GM12878 (cell line): Measurements from ENCODE around the gene AP2S1. TPM values are rescaled to one million over a fixed set of nuclear protein-coding genes. Genes with fewer than 3 reads are reported as not detected.
A peak's percentile ranks its signal among the peaks of the same experiment; 100 is the strongest.

ENCODE experiments used
- ATAC-seq: fragments of 200-7000 bp; cut with Tn5 transposase; 3 replicates; pipeline ENCODE4 v1.9.1; 2020; ENCODE audit warnings: mild to moderate bottlenecking, moderate library complexity
- BruUV-seq: library from RNA; stranded (reverse); fragments of 400-500 nt; replicated peaks from 2 replicates; lab custom pipeline; 2021; lab: Mats Ljungman, UMichigan
- CTCF ChIA-PET: fragments of 300-600 bp; sonication (Branson Sonifier 250); formaldehyde crosslinking; extraction: SDS; loops from one replicate; lab custom pipeline; 2021; ENCODE audit warnings: inconsistent platforms; lab: Yijun Ruan, JAX
- POLR2A ChIA-PET: fragments of 350-600 bp; formaldehyde crosslinking; extraction: SDS; loops from one replicate; lab custom pipeline; 2021; ENCODE audit warnings: inconsistent platforms; lab: Charles Lee
- RAD21 ChIA-PET: fragments of 300-600 bp; sonication (Branson Sonifier 250); formaldehyde crosslinking; loops from one replicate; lab custom pipeline; 2023; ENCODE audit warnings: antibody characterized with exemption; ENCODE audit not compliant: unreplicated experiment; lab: Charles Lee
- SMC1A ChIA-PET: fragments of 300-600 bp; sonication (Branson Sonifier 250); formaldehyde crosslinking; loops from one replicate; lab custom pipeline; 2023; ENCODE audit not compliant: unreplicated experiment, uncharacterized antibody; lab: Charles Lee
- DNase-seq: peaks from one replicate; pipeline ENCODE4 v3.0.0-alpha.2; 2011; ENCODE audit warnings: low read depth, low spot score
- FAIRE-seq: peaks from 3 replicates; lab custom pipeline; 2011; peaks lifted over from hg19 to GRCh38; lab: Jason Lieb, UNC
- H2AFZ ChIP-seq: 2 replicates; pipeline ENCODE4 v1.6.0; 2011; ENCODE audit warnings: low read depth, low read length, control low read depth; ENCODE audit not compliant: control insufficient read depth
- H3K27ac ChIP-seq: 2 replicates; pipeline ENCODE4 v1.5.1; 2011; ENCODE audit warnings: control low read depth; ENCODE audit not compliant: control insufficient read depth, insufficient read depth
- H3K27me3 ChIP-seq, 2 experiments: replicated peaks in 1 of 2; 2 replicates each; pipeline versions ENCODE4 v1.6.0 to v1.6.1; 2011; ENCODE audit warnings: low read length in 1 of 2; ENCODE audit not compliant: control insufficient read depth in 2 of 2, insufficient read depth in 2 of 2
- H3K36me3 ChIP-seq, 2 experiments: 2 replicates each; pipeline ENCODE4 v1.5.1; 2011; ENCODE audit warnings: low read length in 1 of 2; ENCODE audit not compliant: control insufficient read depth in 2 of 2, insufficient read depth in 2 of 2
- H3K4me1 ChIP-seq: 2 replicates; pipeline ENCODE4 v1.6.1; 2011; ENCODE audit warnings: mild to moderate bottlenecking, low read length, moderate library complexity, mixed read lengths; ENCODE audit not compliant: control insufficient read depth, insufficient read depth
- H3K4me2 ChIP-seq: 2 replicates; pipeline ENCODE4 v1.6.0; 2011; ENCODE audit warnings: control low read depth; ENCODE audit not compliant: control insufficient read depth, insufficient read depth
- H3K4me3 ChIP-seq: fragments of 200-600 bp; sonication (generic); 2 replicates; pipeline ENCODE4 v1.5.1; 2016
- H3K79me2 ChIP-seq: 2 replicates; pipeline ENCODE4 v1.6.0; 2011; ENCODE audit warnings: low read length; ENCODE audit not compliant: control insufficient read depth, insufficient read depth
- H3K9ac ChIP-seq: 2 replicates; pipeline ENCODE4 v1.8.0; 2011; ENCODE audit warnings: low read length, control low read depth, mixed read lengths; ENCODE audit not compliant: control insufficient read depth, insufficient read depth
- H3K9me3 ChIP-seq: replicated peaks from 3 replicates; pipeline ENCODE4 v1.5.1; 2011; ENCODE audit warnings: mild to moderate bottlenecking, low read length; ENCODE audit not compliant: control insufficient read depth, insufficient read depth
- H4K20me1 ChIP-seq: 2 replicates; pipeline ENCODE4 v1.6.0; 2011; ENCODE audit not compliant: control insufficient read depth, insufficient read depth
- ATF7 ChIP-seq: fragments of 450-650 bp; IDR thresholded peaks from 2 replicates; pipeline ENCODE4 v1.6.1; 2016; ENCODE audit warnings: low read depth, mild to moderate bottlenecking
- BMI1 ChIP-seq: fragments of 450-650 bp; IDR thresholded peaks from 2 replicates; pipeline ENCODE4 v1.6.1; 2016; ENCODE audit warnings: mild to moderate bottlenecking, moderate library complexity, borderline replicate concordance
- CBX5 ChIP-seq: sonication (generic); IDR thresholded peaks from 2 replicates; pipeline ENCODE4 v1.6.1; 2016; ENCODE audit warnings: low read depth, moderate library complexity, mild to moderate bottlenecking, inconsistent platforms
- CREB1 ChIP-seq: IDR thresholded peaks from 2 replicates; pipeline ENCODE4 v1.6.1; 2012; ENCODE audit warnings: low read depth, mild to moderate bottlenecking, inconsistent platforms
- FOS ChIP-seq: IDR thresholded peaks from 3 replicates; pipeline ENCODE4 v1.6.1; 2011; ENCODE audit warnings: borderline replicate concordance; ENCODE audit not compliant: insufficient read length; ENCODE audit errors: extremely low read depth
- HCFC1 ChIP-seq: fragments of 150-350 bp; IDR thresholded peaks from 2 replicates; pipeline ENCODE4 v1.6.1; 2014; ENCODE audit warnings: low read length
- HDAC2 ChIP-seq: fragments of 200-600 bp; sonication (generic); IDR thresholded peaks from 2 replicates; pipeline ENCODE4 v1.6.1; 2017
- KDM1A ChIP-seq: fragments of 200-600 bp; sonication (generic); IDR thresholded peaks from 2 replicates; pipeline ENCODE4 v1.6.1; 2016; ENCODE audit warnings: borderline replicate concordance
- NFYB ChIP-seq: IDR thresholded peaks from 2 replicates; pipeline ENCODE4 v1.6.1; 2011; ENCODE audit warnings: low read depth, mild to moderate bottlenecking, low read length, improper control_type of control experiment, moderate library complexity; ENCODE audit not compliant: insufficient read depth
- POLR2AphosphoS2 ChIP-seq: IDR thresholded peaks from 2 replicates; pipeline ENCODE4 v1.6.1; 2011; ENCODE audit warnings: low read depth, mild to moderate bottlenecking, low read length, improper control_type of control experiment, moderate library complexity
- RB1 ChIP-seq: fragments of 450-650 bp; formaldehyde crosslinking; IDR thresholded peaks from 2 replicates; pipeline ENCODE4 v1.6.1; 2017; ENCODE audit warnings: mild to moderate bottlenecking, borderline replicate concordance
- SMAD5 ChIP-seq: IDR thresholded peaks from 2 replicates; pipeline ENCODE4 v1.6.1; 2016; ENCODE audit warnings: antibody characterized with exemption, low read depth
- SP1 ChIP-seq: IDR thresholded peaks from one replicate; pipeline ENCODE4 v1.6.1; 2011; ENCODE audit warnings: low read depth, low read length
- TCF12 ChIP-seq: IDR thresholded peaks from 2 replicates; pipeline ENCODE4 v1.6.1; 2011; ENCODE audit warnings: low read depth, mild to moderate bottlenecking, low read length
- YY1 ChIP-seq: IDR thresholded peaks from 2 replicates; pipeline ENCODE4 v1.6.1; 2011; ENCODE audit warnings: low read depth, mild to moderate bottlenecking, low read length
- ZNF622 ChIP-seq: fragments of 450-650 bp; IDR thresholded peaks from 2 replicates; pipeline ENCODE4 v1.6.1; 2017; ENCODE audit warnings: mild to moderate bottlenecking, inconsistent platforms
- WGBS: methylation state at CpG from one replicate; pipeline ENCODE4 v1.1.6; 2016; ENCODE audit warnings: low lambda C conversion rate; ENCODE audit not compliant: insufficient replicate concordance, insufficient coverage; ENCODE audit errors: missing lambda C conversion rate; 5-methylcytosine and 5-hydroxymethylcytosine counted together
- in situ Hi-C: fragments of 300-500 bp; cut with MboI; formaldehyde crosslinking; loops from 9 replicates; pipeline ENCODE4 v1.14.3; 2018; ENCODE audit warnings: mixed read lengths
- intact Hi-C: fragments of 100-400 bp; cut with micrococcal nuclease; formaldehyde crosslinking; loops from one replicate; pipeline ENCODE4 v1.14.2; 2022; ENCODE audit not compliant: unreplicated experiment
- polyA plus RNA-seq, 11 experiments: library from polyadenylated mRNA; depleted of rRNA in 4 of 11; unstranded in 6 of 11; stranded (reverse) in 5 of 11; fragments of >200 nt; fragmentation: Nextera tagmentation in 4 of 11; fragmentation: Illumina TruSeq in 1 of 11; extraction: Ambion mirVana in 4 of 11; extraction: Trizol in 1 of 11; gene quantifications; 1 replicate in 1 of 11; 2 replicates in 10 of 11; pipeline versions ENCODE4 v1.2.1 to v1.2.3, GENCODE V29; 2011 to 2016; ENCODE audit warnings: inconsistent platforms in 2 of 11, missing spikeins in 2 of 11, low read depth in 1 of 11
- total RNA-seq, 4 experiments: library from RNA; depleted of rRNA in 3 of 4; stranded (reverse); fragments of >200 nt in 3 of 4; fragmentation: Illumina TruSeq in 1 of 4; extraction: Trizol in 1 of 4; gene quantifications; 2 replicates each; pipeline versions ENCODE4 v1.2.1 to v1.2.3, GENCODE V29; 2013 to 2021
- TF ChIP-seq, protein P1 (sequence below), 3 experiments: IDR thresholded peaks in 2 of 3; conservative IDR thresholded peaks in 1 of 3; 2 replicates each; pipeline ENCODE4 v1.5.1; 2011; ENCODE audit warnings: low read depth in 3 of 3, low read length in 3 of 3, mild to moderate bottlenecking in 3 of 3, control low read depth in 2 of 3, moderate library complexity in 2 of 3, inconsistent platforms in 1 of 3, mixed read lengths in 1 of 3; ENCODE audit not compliant: control insufficient read depth in 2 of 3, insufficient read depth in 1 of 3; ENCODE audit errors: extremely low read depth in 1 of 3
- TF ChIP-seq, protein P2 (sequence below): fragments of 450-650 bp; formaldehyde crosslinking; IDR thresholded peaks from 2 replicates; pipeline ENCODE4 v1.4.0; 2022; ENCODE audit warnings: mild to moderate bottlenecking, moderate library complexity

The AP2S1 gene
- total and polyA plus RNA-seq, 10 of the 15 experiments (the other 5 are each of a cell fraction or from before 2014, with no cell fraction given), result 10.8 to 239 (median 104) TPM

DNA sequence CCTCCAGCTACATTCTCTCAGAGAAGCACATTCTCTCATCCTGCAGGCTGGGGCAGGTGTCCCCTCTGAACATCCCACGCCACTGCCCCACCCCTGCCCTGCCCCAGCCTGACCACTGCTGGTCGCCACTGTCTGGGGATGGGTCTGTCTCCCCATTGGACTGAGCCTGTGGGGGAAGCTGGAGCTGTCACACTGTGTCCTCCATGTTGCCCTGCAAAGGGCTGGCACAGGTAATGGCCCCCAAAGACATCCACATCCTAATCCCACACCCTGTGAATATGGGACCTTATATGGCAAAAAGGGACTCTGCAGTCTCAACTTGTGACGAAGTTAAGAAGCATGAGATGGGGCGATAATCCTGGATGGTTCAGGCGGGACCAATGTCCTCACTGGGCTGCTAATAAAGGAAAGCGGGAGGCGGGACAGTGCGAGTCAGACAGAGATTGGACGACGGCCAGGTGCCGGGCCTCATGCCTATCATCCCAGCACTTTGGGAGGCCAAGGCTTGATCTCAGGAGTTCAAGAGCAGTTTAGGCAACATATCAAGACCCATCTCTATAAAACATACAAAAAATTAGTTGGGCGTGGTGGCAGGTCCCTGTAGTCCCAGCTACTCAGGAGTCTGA lies 9.1 kb downstream of the AP2S1 start (continued):
- TF ChIP-seq ZNF622 (no peak), KDM1A (no peak), POLR2AphosphoS2 (no peak), BMI1 (no peak), ATF7 (no peak), YY1 (no peak), NFYB (no peak), CREB1 (no peak), TCF12 (no peak), RB1 (no peak)

DNA sequence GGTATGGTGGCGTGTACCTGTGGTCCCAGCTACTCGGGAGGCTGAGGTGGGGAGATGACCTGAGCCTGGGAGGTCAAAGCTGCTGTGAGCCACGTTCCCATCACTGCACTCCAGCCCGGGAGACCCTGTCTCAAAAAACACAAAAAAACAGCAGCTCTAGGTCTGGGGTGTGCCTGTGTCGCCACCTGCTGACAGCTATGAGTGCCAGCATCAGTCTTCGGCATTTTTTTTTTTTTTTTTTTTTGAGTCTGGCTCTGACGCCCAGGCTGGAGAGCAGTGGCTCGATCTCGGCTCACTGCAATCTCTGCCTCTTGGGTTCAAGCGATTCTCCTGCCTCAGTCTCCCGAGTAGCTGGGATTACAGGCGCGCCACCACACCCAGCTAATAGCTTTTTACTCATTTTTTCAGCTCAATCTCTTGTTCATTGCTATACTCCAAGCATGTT lies 10.1 kb downstream of the AP2S1 start:
- no peak overlapping the region for H3K4me3 ChIP-seq
- SMC1A ChIA-PET, result interaction anchor here (0.6 to 2.3 kb wide), 25 partner anchors 8 to 1364 kb away, joined by 3 to 24 read pairs (median 5); no protein-coding TSS in a partner anchor
- CTCF ChIA-PET, result interaction anchor here (0.6 to 13.4 kb wide), 46 partner anchors 10 to 201 kb away, joined by 3 to 134 read pairs (median 5); partner anchors contain the start of genes AP2S1, FKRP and SLC1A5
- H3K9me3 ChIP-seq, result no peaks in the 10 kb centered on the region
- DNase-seq (no peak), FAIRE-seq (peak; percentile 97), ATAC-seq (peak; percentile 87)
- no peak overlapping the region for H3K27ac ChIP-seq
- POLR2A ChIA-PET, result interaction anchor here (0.6 to 1.3 kb wide), 8 partner anchors 11 to 937 kb away, joined by 3 to 8 read pairs (median 5); partner anchors contain the start of gene AP2S1
- H3K4me2 ChIP-seq, result no peak overlapping the region
- H3K9ac ChIP-seq, result no peak overlapping the region
- in situ Hi-C loops (loop anchor here (5.0 kb wide), 1 partner anchor 88 kb away; no protein-coding TSS in a partner anchor), intact Hi-C loops (loop anchor here (1.0 kb wide), 1 partner anchor 83 kb away; no protein-coding TSS in a partner anchor)
- H3K4me1 ChIP-seq, result no peaks in the 10 kb centered on the region
- H2AFZ ChIP-seq, result no peak overlapping the region
- RAD21 ChIA-PET, result interaction anchor here (0.6 to 2.4 kb wide), 23 partner anchors 14 to 222 kb away, joined by 3 to 41 read pairs (median 4); partner anchors contain the start of genes ARHGAP35 and SLC1A5
- no TSS peak for BruUV-seq
- no peaks in the 10 kb centered on the region for H4K20me1 ChIP-seq
- H3K36me3 ChIP-seq, result peaks cover 7 to 10% of the 10 kb centered on the region in 2 experiments; a peak in 3 of 4 replicates
- no peaks in the 10 kb centered on the region for H3K79me2 ChIP-seq
- WGBS, result 20% methylated on average over 9 of the region's 13 CpGs
- H3K27me3 ChIP-seq, result no peaks in the 10 kb centered on the region
- TF ChIP-seq HDAC2 (no peak), POLR2AphosphoS2 (no peak), CBX5 (no peak), HCFC1 (no peak), FOS (no peak), SMAD5 (no peak), SP1 (peak; percentile 13)
- TF ChIP-seq, protein P1, sequence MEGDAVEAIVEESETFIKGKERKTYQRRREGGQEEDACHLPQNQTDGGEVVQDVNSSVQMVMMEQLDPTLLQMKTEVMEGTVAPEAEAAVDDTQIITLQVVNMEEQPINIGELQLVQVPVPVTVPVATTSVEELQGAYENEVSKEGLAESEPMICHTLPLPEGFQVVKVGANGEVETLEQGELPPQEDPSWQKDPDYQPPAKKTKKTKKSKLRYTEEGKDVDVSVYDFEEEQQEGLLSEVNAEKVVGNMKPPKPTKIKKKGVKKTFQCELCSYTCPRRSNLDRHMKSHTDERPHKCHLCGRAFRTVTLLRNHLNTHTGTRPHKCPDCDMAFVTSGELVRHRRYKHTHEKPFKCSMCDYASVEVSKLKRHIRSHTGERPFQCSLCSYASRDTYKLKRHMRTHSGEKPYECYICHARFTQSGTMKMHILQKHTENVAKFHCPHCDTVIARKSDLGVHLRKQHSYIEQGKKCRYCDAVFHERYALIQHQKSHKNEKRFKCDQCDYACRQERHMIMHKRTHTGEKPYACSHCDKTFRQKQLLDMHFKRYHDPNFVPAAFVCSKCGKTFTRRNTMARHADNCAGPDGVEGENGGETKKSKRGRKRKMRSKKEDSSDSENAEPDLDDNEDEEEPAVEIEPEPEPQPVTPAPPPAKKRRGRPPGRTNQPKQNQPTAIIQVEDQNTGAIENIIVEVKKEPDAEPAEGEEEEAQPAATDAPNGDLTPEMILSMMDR (IDR thresholded peaks at IDR 0.05 in 2 of 3, conservative IDR thresholded peaks at IDR 0.05 in 1 of 3; ENCODE audit: control insufficient read depth in 2 of 3, extremely low read depth in 1 of 3, insufficient read depth in 1 of 3, low read depth in 3 of 3, low read length in 3 of 3), result peak; percentile 79 to 88 (median 80)
- TF ChIP-seq, protein P2, sequence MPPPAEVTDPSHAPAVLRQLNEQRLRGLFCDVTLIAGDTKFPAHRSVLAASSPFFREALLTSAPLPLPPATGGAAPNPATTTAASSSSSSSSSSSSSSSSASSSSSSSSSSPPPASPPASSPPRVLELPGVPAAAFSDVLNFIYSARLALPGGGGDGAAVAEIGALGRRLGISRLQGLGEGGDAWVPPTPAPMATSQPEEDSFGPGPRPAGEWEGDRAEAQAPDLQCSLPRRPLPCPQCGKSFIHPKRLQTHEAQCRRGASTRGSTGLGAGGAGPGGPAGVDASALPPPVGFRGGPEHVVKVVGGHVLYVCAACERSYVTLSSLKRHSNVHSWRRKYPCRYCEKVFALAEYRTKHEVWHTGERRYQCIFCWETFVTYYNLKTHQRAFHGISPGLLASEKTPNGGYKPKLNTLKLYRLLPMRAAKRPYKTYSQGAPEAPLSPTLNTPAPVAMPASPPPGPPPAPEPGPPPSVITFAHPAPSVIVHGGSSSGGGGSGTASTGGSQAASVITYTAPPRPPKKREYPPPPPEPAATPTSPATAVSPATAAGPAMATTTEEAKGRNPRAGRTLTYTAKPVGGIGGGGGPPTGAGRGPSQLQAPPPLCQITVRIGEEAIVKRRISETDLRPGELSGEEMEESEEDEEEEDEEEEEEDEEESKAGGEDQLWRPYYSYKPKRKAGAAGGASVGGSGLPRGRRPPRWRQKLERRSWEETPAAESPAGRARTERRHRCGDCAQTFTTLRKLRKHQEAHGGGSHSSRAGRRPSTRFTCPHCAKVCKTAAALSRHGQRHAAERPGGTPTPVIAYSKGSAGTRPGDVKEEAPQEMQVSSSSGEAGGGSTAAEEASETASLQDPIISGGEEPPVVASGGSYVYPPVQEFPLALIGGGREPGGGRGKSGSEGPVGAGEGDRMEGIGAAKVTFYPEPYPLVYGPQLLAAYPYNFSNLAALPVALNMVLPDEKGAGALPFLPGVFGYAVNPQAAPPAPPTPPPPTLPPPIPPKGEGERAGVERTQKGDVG, result no peak
